Osteocyte (in vitro differentiated cells): Measurements from ENCODE around the gene PTPN3. TPM values are rescaled to one million over a fixed set of nuclear protein-coding genes. Genes with fewer than 3 reads are reported as not detected.
A peak's percentile ranks its signal among the peaks of the same experiment; 100 is the strongest.

Source experiments
- DNase-seq: peaks from one replicate; pipeline ENCODE4 v3.0.0; 2021; ENCODE audit warnings: mixed read lengths; ENCODE audit not compliant: unreplicated experiment; ENCODE audit errors: extremely low spot score
- H3K27ac Mint-ChIP-seq: one replicate; pipeline ENCODE4 v1.8.0; 2021; ENCODE audit warnings: mild to moderate bottlenecking, mixed read lengths; ENCODE audit not compliant: unreplicated experiment
- H3K27me3 Mint-ChIP-seq: one replicate; pipeline ENCODE4 v1.8.0; 2021; ENCODE audit warnings: mixed read lengths; ENCODE audit not compliant: unreplicated experiment
- H3K36me3 Mint-ChIP-seq: one replicate; pipeline ENCODE4 v1.8.0; 2021; ENCODE audit warnings: mixed read lengths; ENCODE audit not compliant: unreplicated experiment
- H3K4me1 Mint-ChIP-seq: one replicate; pipeline ENCODE4 v1.8.0; 2021; ENCODE audit warnings: mixed read lengths; ENCODE audit not compliant: unreplicated experiment
- H3K4me3 Mint-ChIP-seq: one replicate; pipeline ENCODE4 v1.8.0; 2021; ENCODE audit warnings: mild to moderate bottlenecking, moderate library complexity, mixed read lengths; ENCODE audit not compliant: unreplicated experiment
- H3K9me3 Mint-ChIP-seq: one replicate; pipeline ENCODE4 v1.8.0; 2021; ENCODE audit warnings: mixed read lengths; ENCODE audit not compliant: unreplicated experiment
- CTCF ChIP-seq: fragments of 200-600 bp; sonication (generic); IDR thresholded peaks from 2 replicates; pipeline ENCODE4 v1.5.0; 2021; ENCODE audit warnings: antibody characterized with exemption, mild to moderate bottlenecking, moderate library complexity
- total RNA-seq: library from RNA; stranded (reverse); gene quantifications from 2 replicates; pipeline ENCODE4 v1.2.1, GENCODE V29; 2021

The PTPN3 gene
- total RNA-seq, 1 donor from 2014 or later, result 4.7 TPM

- no peak for DNase-seq
- no peaks in the 10 kb centered on the region for H3K9me3 Mint-ChIP-seq
- H3K27ac Mint-ChIP-seq, result no peak overlapping the region
- H3K27me3 Mint-ChIP-seq, result no peaks in the 10 kb centered on the region
- no peaks in the 10 kb centered on the region for H3K4me1 Mint-ChIP-seq
- no peak overlapping the region for H3K4me3 Mint-ChIP-seq
- TF ChIP-seq CTCF, result no peak
- peaks cover 2% of the 10 kb centered on the region for H3K36me3 Mint-ChIP-seq
Observed at GRCh38 chr9:109488791-109489492, 9.2 kb downstream of the PTPN3 start.

- Mint-ChIP-seq H3K27me3 (no peaks in the 10 kb centered on the region), H3K4me3 (no peak overlapping the region), H3K27ac (no peak overlapping the region), H3K4me1 (no peaks in the 10 kb centered on the region), H3K36me3 (peaks cover 5% of the 10 kb centered on the region), H3K9me3 (no peaks in the 10 kb centered on the region)
- no peak for TF ChIP-seq CTCF
- DNase-seq, result no peak
Observed at GRCh38 chr9:109488351-109488750, 9.8 kb downstream of the PTPN3 start.

- Mint-ChIP-seq H3K4me3 (no peak overlapping the region), H3K4me1 (peaks cover 6% of the 10 kb centered on the region), H3K27ac (no peak overlapping the region), H3K27me3 (no peaks in the 10 kb centered on the region), H3K9me3 (no peaks in the 10 kb centered on the region), H3K36me3 (peaks cover 5% of the 10 kb centered on the region)
- DNase-seq, result no peak
- no peak for TF ChIP-seq CTCF
Observed at GRCh38 chr9:109487247-109487646, 10.9 kb downstream of the PTPN3 start.

GRCh38 chr9:109483744-109484429, 14.2 kb downstream of the PTPN3 start:
- TF ChIP-seq CTCF, result no peak
- Mint-ChIP-seq H3K4me1 (peaks cover 8% of the 10 kb centered on the region), H3K4me3 (no peak overlapping the region), H3K27me3 (no peaks in the 10 kb centered on the region), H3K9me3 (no peaks in the 10 kb centered on the region), H3K36me3 (peaks cover 5% of the 10 kb centered on the region), H3K27ac (no peak overlapping the region)
- no peak for DNase-seq

- Mint-ChIP-seq H3K4me3 (no peak overlapping the region), H3K4me1 (peaks cover 12% of the 10 kb centered on the region), H3K36me3 (peaks cover 5% of the 10 kb centered on the region), H3K27ac (no peak overlapping the region), H3K27me3 (no peaks in the 10 kb centered on the region), H3K9me3 (no peaks in the 10 kb centered on the region)
- no peak for DNase-seq
- peak; percentile 7 for TF ChIP-seq CTCF
Observed at GRCh38 chr9:109482391-109482916, 15.7 kb downstream of the PTPN3 start.
